Hepatocyte (in vitro differentiated cells): ENCODE data around the gene HSD11B1L. TPM values are rescaled to one million over a fixed set of nuclear protein-coding genes. Genes with fewer than 3 reads are reported as not detected.

Source experiments
- DNase-seq: peaks from one replicate; pipeline ENCODE4 v3.0.0-alpha.2; 2016; ENCODE audit warnings: low spot score
- H2AFZ ChIP-seq: fragments of 200-600 bp; sonication (generic); 2 replicates; pipeline ENCODE4 v1.6.0; 2016; ENCODE audit warnings: antibody characterized with exemption, mild to moderate bottlenecking
- H3K27ac ChIP-seq: fragments of 200-600 bp; sonication (generic); 2 replicates; pipeline ENCODE4 v1.5.1; 2016; ENCODE audit warnings: mild to moderate bottlenecking
- H3K27me3 ChIP-seq: fragments of 200-600 bp; sonication (generic); 2 replicates; pipeline ENCODE4 v1.6.1; 2016
- H3K36me3 ChIP-seq: fragments of 200-600 bp; sonication (generic); replicated peaks from 2 replicates; pipeline ENCODE4 v1.5.1; 2016; ENCODE audit warnings: low read depth; ENCODE audit not compliant: insufficient read depth
- H3K4me1 ChIP-seq: fragments of 200-600 bp; sonication (generic); 2 replicates; pipeline ENCODE4 v1.5.1; 2016; ENCODE audit warnings: mild to moderate bottlenecking, moderate library complexity; ENCODE audit not compliant: insufficient read depth
- H3K4me2 ChIP-seq: fragments of 200-600 bp; sonication (generic); 2 replicates; pipeline ENCODE4 v1.6.0; 2016
- H3K4me3 ChIP-seq: fragments of 200-600 bp; sonication (generic); 2 replicates; pipeline ENCODE4 v1.5.1; 2016; ENCODE audit warnings: mild to moderate bottlenecking
- H3K79me2 ChIP-seq: fragments of 200-600 bp; sonication (generic); 2 replicates; pipeline ENCODE4 v1.6.0; 2017; ENCODE audit warnings: mild to moderate bottlenecking
- H3K9me2 ChIP-seq: fragments of 200-600 bp; sonication (generic); replicated peaks from 2 replicates; pipeline ENCODE4 v1.6.0; 2017; ENCODE audit warnings: mild to moderate bottlenecking; ENCODE audit not compliant: insufficient read depth
- H3K9me3 ChIP-seq: fragments of 200-600 bp; sonication (generic); 2 replicates; pipeline ENCODE4 v1.5.1; 2016; ENCODE audit warnings: low read depth, mild to moderate bottlenecking
- H4K20me1 ChIP-seq: fragments of 200-600 bp; sonication (generic); 2 replicates; pipeline ENCODE4 v1.6.0; 2016; ENCODE audit warnings: mild to moderate bottlenecking; ENCODE audit not compliant: insufficient read depth, poor library complexity, severe bottlenecking
- EZH2 ChIP-seq: fragments of 200-600 bp; sonication (generic); IDR thresholded peaks from 2 replicates; pipeline ENCODE4 v1.6.1; 2016; ENCODE audit warnings: antibody characterized with exemption, mild to moderate bottlenecking, borderline replicate concordance
- EZH2phosphoT487 ChIP-seq: fragments of 200-600 bp; sonication (generic); IDR thresholded peaks from one replicate; pipeline ENCODE4 v1.6.1; 2018; ENCODE audit warnings: antibody characterized with exemption, mild to moderate bottlenecking, low read depth, moderate library complexity; ENCODE audit not compliant: unreplicated experiment, severe bottlenecking
- WGBS: methylation state at CpG from one replicate; pipeline ENCODE4 v1.1.6; 2016; ENCODE audit warnings: low lambda C conversion rate; ENCODE audit errors: missing lambda C conversion rate; 5-methylcytosine and 5-hydroxymethylcytosine counted together
- polyA plus RNA-seq: library from polyadenylated mRNA; unstranded; fragments of >200 nt; fragmentation: Nextera tagmentation; extraction: Ambion mirVana; gene quantifications from 2 replicates; pipeline ENCODE4 v1.2.1, GENCODE V29; 2016
- total RNA-seq: library from RNA; depleted of rRNA; stranded (reverse); fragments of >200 nt; gene quantifications from 2 replicates; pipeline ENCODE4 v1.2.3, GENCODE V29; 2014
- TF ChIP-seq, protein P1 (sequence below): fragments of 200-600 bp; sonication (generic); IDR thresholded peaks from 2 replicates; pipeline ENCODE4 v1.5.1; 2016; ENCODE audit warnings: antibody characterized with exemption, mild to moderate bottlenecking; ENCODE audit not compliant: poor library complexity

The HSD11B1L gene
- total and polyA plus RNA-seq, 2 experiments from 2014 or later, result 14.9 to 26.0 TPM

DNA sequence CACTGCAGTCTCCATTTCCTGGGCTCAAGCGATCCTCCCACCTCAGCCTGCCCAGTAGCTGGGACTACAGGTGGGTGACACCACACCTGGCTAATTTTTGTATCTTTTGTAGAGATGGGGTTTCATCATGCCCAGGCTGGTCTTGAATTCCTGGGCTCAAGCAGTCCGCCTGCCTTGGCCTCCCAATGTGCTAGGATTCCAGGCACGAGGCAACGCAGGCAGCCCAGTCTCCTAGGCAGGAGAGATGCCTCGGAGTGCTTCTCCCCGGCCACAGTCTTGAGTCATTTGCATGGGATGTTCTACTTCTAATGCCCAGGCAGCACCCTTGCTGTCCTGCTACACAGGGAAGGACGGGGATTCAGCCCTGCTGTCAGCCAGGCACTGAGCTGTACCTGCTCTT, 9.2 kb upstream of the HSD11B1L start:
- Histone ChIP-seq H3K4me2 (no peak overlapping the region), H3K9me2 (no peaks in the 10 kb centered on the region), H3K4me1 (no peaks in the 10 kb centered on the region), H3K27ac (no peak overlapping the region), H3K9me3 (no peaks in the 10 kb centered on the region), H2AFZ (no peak overlapping the region), H3K27me3 (no peaks in the 10 kb centered on the region), H3K4me3 (no peak overlapping the region), H4K20me1 (no peaks in the 10 kb centered on the region), H3K79me2 (no peaks in the 10 kb centered on the region), H3K36me3 (no peaks in the 10 kb centered on the region)
- no peak for DNase-seq
- TF ChIP-seq, protein P1, sequence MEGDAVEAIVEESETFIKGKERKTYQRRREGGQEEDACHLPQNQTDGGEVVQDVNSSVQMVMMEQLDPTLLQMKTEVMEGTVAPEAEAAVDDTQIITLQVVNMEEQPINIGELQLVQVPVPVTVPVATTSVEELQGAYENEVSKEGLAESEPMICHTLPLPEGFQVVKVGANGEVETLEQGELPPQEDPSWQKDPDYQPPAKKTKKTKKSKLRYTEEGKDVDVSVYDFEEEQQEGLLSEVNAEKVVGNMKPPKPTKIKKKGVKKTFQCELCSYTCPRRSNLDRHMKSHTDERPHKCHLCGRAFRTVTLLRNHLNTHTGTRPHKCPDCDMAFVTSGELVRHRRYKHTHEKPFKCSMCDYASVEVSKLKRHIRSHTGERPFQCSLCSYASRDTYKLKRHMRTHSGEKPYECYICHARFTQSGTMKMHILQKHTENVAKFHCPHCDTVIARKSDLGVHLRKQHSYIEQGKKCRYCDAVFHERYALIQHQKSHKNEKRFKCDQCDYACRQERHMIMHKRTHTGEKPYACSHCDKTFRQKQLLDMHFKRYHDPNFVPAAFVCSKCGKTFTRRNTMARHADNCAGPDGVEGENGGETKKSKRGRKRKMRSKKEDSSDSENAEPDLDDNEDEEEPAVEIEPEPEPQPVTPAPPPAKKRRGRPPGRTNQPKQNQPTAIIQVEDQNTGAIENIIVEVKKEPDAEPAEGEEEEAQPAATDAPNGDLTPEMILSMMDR, result no peak
- no peak for TF ChIP-seq EZH2phosphoT487
- no peak for TF ChIP-seq EZH2
- 98% methylated on average over 7 of the region's 7 CpGs for WGBS

DNA sequence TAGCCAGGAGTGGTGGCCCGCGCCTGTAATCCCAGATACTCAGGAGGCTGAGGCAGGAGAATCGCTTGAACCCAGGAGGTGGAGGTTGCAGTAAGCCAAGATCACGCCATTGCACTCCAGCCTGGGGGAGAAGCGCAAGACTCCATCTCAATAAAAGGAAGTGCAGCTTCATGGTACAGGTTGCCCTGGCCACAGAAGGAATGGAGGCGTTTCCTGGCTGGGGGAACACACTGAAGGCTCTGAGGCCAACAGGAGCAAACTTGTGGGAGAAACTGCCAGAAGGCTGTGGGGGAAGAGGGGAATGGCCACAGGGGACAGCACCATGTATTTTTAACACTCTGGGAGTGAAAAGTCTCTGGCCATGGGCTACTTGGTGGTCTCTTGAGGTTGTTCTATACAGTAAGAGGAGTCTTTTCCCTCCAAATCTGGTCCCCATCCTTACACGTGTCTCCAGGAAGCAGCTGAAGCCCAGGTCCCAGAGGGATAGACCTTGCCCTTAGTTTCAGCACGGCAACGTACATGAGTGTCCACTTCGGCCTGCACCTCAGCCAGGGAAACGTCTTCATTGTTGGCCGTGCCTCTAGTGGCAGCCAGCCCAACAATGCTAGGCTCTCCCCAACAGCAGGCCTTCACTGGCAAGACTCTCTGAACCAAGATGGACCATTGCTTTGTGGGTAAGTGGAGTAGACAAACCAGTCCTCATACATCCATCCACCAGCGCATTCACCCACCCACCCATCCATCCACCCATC, 7.9 kb upstream of the HSD11B1L start:
- TF ChIP-seq EZH2, result no peak
- TF ChIP-seq EZH2phosphoT487, result no peak
- TF ChIP-seq, protein P1, result no peak
- H3K27me3 ChIP-seq, result no peaks in the 10 kb centered on the region
- no peak overlapping the region for H3K4me3 ChIP-seq
- H3K9me3 ChIP-seq, result no peaks in the 10 kb centered on the region
- H3K36me3 ChIP-seq, result no peaks in the 10 kb centered on the region
- 96% methylated on average over 12 of the region's 13 CpGs for WGBS
- no peak for DNase-seq
- no peaks in the 10 kb centered on the region for H3K9me2 ChIP-seq
- H3K4me1 ChIP-seq, result no peaks in the 10 kb centered on the region
- no peak overlapping the region for H3K4me2 ChIP-seq
- H3K79me2 ChIP-seq, result no peaks in the 10 kb centered on the region
- H2AFZ ChIP-seq, result no peak overlapping the region
- H3K27ac ChIP-seq, result no peak overlapping the region
- H4K20me1 ChIP-seq, result no peaks in the 10 kb centered on the region

DNA sequence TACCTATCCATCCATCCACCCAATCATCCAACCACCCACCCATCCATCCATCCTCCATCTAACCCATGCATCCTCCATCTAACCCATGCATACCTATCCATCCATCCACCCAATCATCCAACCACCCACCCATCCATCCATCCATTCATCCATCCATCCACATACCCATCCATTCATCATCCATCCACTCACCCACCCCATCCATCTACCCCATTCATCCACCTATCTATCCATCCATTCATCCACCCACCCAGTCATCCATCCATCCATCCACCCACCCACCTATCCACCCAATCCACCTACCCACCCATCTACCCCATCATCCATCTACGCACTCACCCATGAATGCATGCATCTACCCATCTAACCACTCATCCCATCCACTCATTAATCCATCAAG, 7.1 kb upstream of the HSD11B1L start:
- no peak for DNase-seq
- TF ChIP-seq EZH2phosphoT487, result no peak
- TF ChIP-seq, protein P1, result no peak
- TF ChIP-seq EZH2, result no peak
- H2AFZ ChIP-seq, result no peak overlapping the region
- H3K4me3 ChIP-seq, result no peak overlapping the region
- no peaks in the 10 kb centered on the region for H3K9me2 ChIP-seq
- H3K4me2 ChIP-seq, result no peak overlapping the region
- H3K4me1 ChIP-seq, result no peaks in the 10 kb centered on the region
- 100% methylated on average over 1 of the region's 1 CpG for WGBS
- H3K27me3 ChIP-seq, result no peaks in the 10 kb centered on the region
- no peaks in the 10 kb centered on the region for H3K9me3 ChIP-seq
- H3K79me2 ChIP-seq, result peaks cover under 1% of the 10 kb centered on the region
- H3K27ac ChIP-seq, result no peak overlapping the region
- H4K20me1 ChIP-seq, result no peaks in the 10 kb centered on the region
- no peaks in the 10 kb centered on the region for H3K36me3 ChIP-seq
